Ammon's horn (tissue), 1 donor: ENCODE data around the gene GALNT9.
A peak's percentile ranks its signal among the peaks of the same experiment; 100 is the strongest.
"Not testable (repeated sequence)": the region's sequence is repeated elsewhere in the genome, so short reads cannot be mapped to it uniquely, and the experiment has no call there.

Source experiments
- DNase-seq: peaks from one replicate; pipeline ENCODE4 v3.0.0-alpha.2; 2016; ENCODE audit warnings: low spot score

The GALNT9 gene

GRCh38 chr12:132249689-132250478, 79.5 kb downstream of the GALNT9 start:
- peak; percentile 23 for DNase-seq

GRCh38 chr12:132248453-132249167, 80.8 kb downstream of the GALNT9 start:
- DNase-seq, result peak; percentile 57

DNA sequence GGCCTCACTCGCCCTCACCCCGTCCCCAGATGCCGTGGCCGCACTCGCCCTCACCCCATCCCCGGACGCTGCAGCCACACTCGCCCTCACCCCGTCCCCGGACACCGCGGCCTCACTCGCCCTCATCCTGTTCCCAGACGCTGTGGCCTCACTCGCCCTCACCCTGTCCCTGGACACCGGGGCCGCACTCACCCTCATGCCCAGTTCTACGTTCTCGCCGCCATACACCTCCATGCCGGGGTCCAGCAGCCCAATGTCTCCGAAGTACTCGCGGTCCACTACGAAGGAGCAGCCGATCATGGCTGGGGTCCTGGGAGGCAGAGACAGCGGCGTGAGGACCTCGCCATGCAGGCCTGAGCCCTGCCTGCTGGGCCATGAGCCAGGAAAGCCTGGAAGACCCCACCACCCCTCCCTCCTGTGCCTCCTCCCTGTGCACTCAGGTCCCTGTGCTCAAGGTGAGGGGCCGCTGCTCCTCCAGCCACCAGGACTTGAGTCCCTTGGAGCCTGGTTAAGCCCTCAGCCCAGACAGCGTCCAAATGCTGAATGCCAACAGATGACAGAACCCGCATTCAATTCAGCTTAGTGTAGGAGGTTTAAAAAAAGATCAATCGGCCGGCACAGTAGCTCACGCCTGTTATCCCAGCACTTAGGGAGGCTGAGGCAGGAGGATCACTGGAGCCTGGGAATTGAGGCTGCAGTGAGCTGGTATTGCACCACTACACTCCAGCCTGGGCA, 81.5 kb downstream of the GALNT9 start:
- no peak for DNase-seq

DNA sequence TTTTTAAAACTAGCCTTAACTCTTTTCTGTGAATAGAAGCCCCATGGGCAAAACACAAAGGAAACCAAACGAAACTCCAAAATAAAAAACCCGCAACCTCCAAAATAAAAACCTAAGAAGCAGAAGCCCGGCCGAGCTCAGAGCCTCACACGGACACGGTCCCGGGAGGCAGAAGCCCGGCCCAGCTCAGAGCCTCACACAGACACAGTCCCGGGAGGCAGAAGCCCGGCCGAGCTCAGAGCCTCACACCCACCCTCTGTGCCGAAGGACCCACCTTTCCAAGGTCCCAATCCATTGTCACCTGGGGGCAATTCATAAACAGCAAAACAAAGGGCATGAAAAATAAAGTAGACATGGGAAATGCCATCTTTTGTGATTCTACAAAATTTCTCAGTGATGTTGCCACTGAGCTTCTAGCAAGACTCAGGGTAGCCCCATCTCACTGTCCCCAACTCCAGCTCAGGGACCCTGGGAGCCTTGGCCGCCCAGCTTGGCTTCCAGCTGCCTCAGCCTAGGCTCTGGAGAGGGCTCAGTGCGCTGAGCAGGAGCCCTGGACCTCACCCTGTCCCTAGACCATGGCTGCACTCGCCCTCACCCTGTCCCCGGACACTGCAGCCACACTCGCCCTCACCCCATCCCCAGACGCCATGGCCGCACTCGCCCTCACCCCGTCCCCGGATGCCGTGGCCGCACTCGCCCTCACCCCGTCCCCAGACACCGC, 82.2 kb downstream of the GALNT9 start:
- no peak for DNase-seq

GRCh38 chr12:132245521-132246101, 83.8 kb downstream of the GALNT9 start:
- no peak for DNase-seq

DNA sequence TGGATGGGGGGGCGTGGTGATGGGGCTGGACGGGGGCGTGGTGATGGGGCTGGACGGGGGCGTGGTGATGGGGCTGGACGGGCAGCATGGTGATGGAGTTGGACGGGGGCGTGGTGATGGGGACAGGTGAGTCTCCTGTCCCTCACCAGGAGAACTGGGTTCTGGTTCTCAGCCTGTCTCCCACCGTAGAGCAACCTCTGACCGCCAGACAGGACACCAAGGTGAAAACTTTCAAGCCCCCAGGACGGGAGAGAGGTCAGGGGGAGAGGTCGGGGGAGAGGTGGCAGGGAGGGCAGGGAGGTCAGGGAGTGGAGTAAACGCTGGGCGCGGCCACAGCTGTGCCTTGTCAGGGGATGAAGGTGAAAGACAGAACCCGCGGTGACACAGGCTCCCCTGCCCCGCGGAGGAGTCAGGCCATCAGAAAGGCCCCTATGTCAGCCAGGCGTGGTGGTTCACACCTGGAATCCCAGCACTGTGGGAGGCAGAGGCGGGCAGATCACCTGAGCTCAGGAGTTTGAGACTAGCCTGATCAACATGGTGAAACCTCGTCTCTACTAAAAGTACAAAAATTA, 84.6 kb downstream of the GALNT9 start:
- DNase-seq, result no peak

GRCh38 chr12:132243596-132244310, 85.6 kb downstream of the GALNT9 start:
- no peak for DNase-seq

DNA sequence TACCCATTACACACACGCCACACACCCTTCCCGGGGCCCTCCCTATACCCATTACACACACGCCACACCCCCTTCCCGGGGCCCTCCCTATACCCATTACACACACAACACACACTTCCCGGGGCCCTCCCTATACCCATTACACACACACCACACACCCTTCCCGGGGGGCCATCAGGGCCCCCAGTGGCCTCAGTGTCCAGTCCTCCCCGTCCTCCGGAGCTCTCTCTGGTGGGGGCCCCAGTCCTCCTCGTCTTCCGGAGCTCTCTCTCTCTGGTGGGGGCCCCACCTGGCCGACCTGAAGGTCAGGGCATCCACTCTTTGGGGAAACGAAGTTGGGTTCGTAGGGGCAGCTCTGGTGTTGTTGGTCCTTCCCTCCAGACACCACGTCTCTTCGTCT, 86.2 kb downstream of the GALNT9 start:
- DNase-seq, result not testable (repeated sequence)

DNA sequence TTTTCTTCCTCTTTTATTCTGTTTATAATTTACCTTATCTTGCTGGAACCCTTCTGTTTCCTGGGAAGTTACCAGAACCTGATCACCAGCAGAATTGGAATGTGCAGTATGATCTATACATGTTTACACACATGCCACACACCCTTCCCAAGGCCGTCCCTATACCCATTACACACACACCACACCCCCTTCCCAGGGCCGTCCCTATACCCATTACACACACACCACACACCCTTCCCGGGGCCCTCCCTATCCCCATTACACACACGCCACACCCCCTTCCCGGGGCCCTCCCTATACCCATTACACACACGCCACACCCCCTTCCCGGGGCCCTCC, 88.8 kb downstream of the GALNT9 start:
- DNase-seq, result not testable (repeated sequence)

GRCh38 chr12:132239796-132240668, 89.4 kb downstream of the GALNT9 start:
- no peak for DNase-seq

- DNase-seq, result no peak
These were observed 90.0 kb downstream of the GALNT9 start for GRCh38 chr12:132239392-132239791.

GRCh38 chr12:132238884-132239283, 90.5 kb downstream of the GALNT9 start:
- DNase-seq, result no peak

GRCh38 chr12:132238488-132238854, 90.9 kb downstream of the GALNT9 start:
- no peak for DNase-seq

DNA sequence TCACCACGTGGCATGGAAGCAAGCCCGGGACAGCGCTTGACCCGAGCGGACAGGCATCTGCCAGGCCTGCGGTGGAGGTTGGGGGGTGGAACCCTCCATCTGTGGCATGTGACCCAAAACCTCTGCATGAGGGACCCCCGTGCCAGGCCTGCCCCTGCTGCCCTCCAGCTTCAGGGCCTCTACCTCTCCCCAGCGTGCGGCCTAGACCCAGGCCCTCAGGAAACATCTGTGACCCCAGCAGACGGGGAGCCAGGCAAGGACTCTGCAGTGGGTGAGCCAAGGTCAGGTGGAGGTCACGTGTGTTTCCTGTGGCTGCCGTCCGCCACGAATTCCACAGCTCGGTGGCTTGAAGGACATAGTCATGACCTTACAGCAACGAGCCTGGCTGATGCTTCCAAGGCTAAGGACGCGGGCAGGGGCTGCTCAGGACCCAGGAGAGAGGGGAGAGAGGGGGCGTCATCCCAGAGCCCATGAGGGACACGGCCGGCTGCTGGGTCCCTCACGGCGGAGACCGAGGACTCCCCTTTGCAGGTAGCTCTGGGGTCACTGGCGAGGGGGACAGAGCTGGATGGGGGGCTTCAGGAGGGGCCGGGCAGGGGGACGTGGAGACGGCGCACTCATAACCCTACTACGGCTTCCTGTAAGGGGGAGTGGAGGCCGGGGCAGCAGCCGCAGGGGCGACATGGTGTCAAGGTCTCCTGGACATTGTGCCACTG, 91.5 kb downstream of the GALNT9 start:
- DNase-seq, result no peak

GRCh38 chr12:132236930-132237771, 92.2 kb downstream of the GALNT9 start:
- DNase-seq, result no peak

DNA sequence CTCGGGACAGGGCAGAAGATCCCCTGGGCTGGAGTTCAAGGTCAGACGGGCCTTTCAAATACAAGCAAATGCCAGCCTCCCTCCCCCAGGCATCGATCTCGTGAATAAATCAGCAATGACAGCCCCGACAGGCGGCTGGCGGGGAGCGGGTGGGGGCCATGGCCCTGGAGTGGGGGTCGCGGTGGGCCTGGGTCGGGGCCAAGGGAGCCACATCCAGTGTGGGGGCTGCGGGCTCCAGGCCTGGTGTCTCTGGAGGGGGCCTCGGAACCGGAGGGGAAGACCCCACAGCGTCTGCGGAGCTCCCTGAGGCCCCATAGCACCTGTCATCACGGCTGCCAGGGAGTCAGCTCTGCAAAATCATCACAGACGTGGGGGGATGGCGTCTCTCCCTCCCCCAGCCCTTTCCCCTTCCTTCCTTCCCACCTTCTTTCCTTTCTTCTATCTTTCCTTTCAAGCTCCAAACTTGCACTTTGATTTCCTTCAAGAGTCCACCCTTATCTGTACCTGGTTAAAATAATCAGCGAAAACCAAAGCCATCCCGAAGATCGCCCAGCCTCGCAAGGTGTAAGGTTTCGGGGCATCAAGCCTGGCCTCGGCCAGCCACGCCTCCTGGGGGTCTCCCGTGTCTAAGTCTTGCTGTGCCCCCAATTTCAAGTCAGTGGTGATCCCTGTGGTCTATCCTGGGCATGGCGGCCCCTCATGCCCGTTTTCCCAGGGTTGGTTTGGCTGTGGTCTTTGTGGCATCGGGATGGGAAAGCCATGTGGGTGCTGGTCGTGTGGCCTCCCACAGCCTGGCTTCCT, 93.1 kb downstream of the GALNT9 start:
- no peak for DNase-seq

- no peak for DNase-seq
These were observed 94.1 kb downstream of the GALNT9 start for GRCh38 chr12:132235116-132235820.
